Kidney (tissue), 14 donors: ENCODE measurements around the gene NBEA. TPM values are rescaled to one million over a fixed set of nuclear protein-coding genes. Genes with fewer than 3 reads are reported as not detected.
"Not testable (repeated sequence)": the region's sequence is repeated elsewhere in the genome, so short reads cannot be mapped to it uniquely, and the experiment has no call there.

Source experiments
- DNase-seq, 5 donors: peaks; one replicate each; pipeline ENCODE4 v3.0.0-alpha.2; 2013 to 2020
- FAIRE-seq: peaks from 2 replicates; lab custom pipeline; 2012; peaks lifted over from hg19 to GRCh38; lab: Jason Lieb, UNC
- H3K27ac ChIP-seq, 2 donors: one replicate each; pipeline ENCODE4 v1.7.0; 2013; ENCODE audit warnings: low read depth in 2 of 2, low read length in 2 of 2, inconsistent platforms in 1 of 2
- H3K27me3 ChIP-seq: one replicate; pipeline ENCODE4 v1.7.1; 2013; ENCODE audit warnings: low read length, inconsistent platforms; ENCODE audit not compliant: control insufficient read depth, insufficient read depth
- H3K36me3 ChIP-seq, 3 donors: one replicate each; pipeline versions ENCODE4 v1.7.0 to v1.7.1; 2013; ENCODE audit warnings: low read length in 3 of 3, control low read depth in 1 of 3, inconsistent platforms in 1 of 3; ENCODE audit not compliant: insufficient read depth in 3 of 3, control insufficient read depth in 2 of 3
- H3K4me1 ChIP-seq, 3 donors: one replicate each; pipeline versions ENCODE4 v1.7.0 to v1.7.1; 2013; ENCODE audit warnings: low read length in 3 of 3, inconsistent platforms in 1 of 3, low read depth in 1 of 3; ENCODE audit not compliant: control insufficient read depth in 2 of 3, insufficient read depth in 2 of 3
- H3K4me3 ChIP-seq, 3 donors: one replicate each; pipeline versions ENCODE4 v1.7.0 to v1.8.1; 2013; ENCODE audit warnings: low read length in 3 of 3, control low read depth in 1 of 3, inconsistent platforms in 1 of 3
- H3K9ac ChIP-seq, 3 donors: one replicate each; pipeline versions ENCODE4 v1.7.0 to v1.7.1; 2013; ENCODE audit warnings: low read length in 3 of 3, control low read depth in 1 of 3, inconsistent platforms in 1 of 3
- H3K9me3 ChIP-seq, 3 donors: one replicate each; pipeline versions ENCODE4 v1.7.0 to v1.7.1; 2013; ENCODE audit warnings: low read length in 3 of 3, control low read depth in 1 of 3, inconsistent platforms in 1 of 3; ENCODE audit not compliant: control insufficient read depth in 2 of 3, insufficient read depth in 1 of 3
- intact Hi-C: fragments of 100-400 bp; cut with DNase I; formaldehyde crosslinking; loops from one replicate; pipeline ENCODE4 v1.11.1; 2022
- polyA plus RNA-seq: library from polyadenylated mRNA; stranded (reverse); fragments of 350-450 nt; fragmentation: Illumina TruSeq; extraction: RNeasy Lipid Tissue Mini Kit (QIAGEN cat#74804); gene quantifications from one replicate; pipeline ENCODE4 v1.2.3, GENCODE V29; 2014; ENCODE audit warnings: low read depth, low replicate concordance; ENCODE audit not compliant: insufficient read depth
- total RNA-seq: library from RNA; stranded (reverse); fragmentation: NEBNext Ultra II Directional; extraction: Animal tissue kit (Norgen Biotek cat#: 25700); gene quantifications from one replicate; pipeline ENCODE4 v1.2.1, GENCODE V29; 2021
- TF ChIP-seq, protein P1 (sequence below): IDR thresholded peaks from 3 replicates; pipeline ENCODE4 v1.5.1; 2012; ENCODE audit warnings: mild to moderate bottlenecking, moderate library complexity, borderline replicate concordance; ENCODE audit not compliant: insufficient read depth; ENCODE audit errors: extremely low read depth
- donor health status: control.
- donor health status: control.
- donor health status: control.
- donor health status: control.
- donor health status: control.
- donor health status: DM: yes; HTN: yes; CAD: no.
- donor health status: Normal renal cell carcinoma (clear cell type).

The NBEA gene
- total and polyA plus RNA-seq, 2 donors from 2014 or later = 4.7 to 14.6 TPM

DNA sequence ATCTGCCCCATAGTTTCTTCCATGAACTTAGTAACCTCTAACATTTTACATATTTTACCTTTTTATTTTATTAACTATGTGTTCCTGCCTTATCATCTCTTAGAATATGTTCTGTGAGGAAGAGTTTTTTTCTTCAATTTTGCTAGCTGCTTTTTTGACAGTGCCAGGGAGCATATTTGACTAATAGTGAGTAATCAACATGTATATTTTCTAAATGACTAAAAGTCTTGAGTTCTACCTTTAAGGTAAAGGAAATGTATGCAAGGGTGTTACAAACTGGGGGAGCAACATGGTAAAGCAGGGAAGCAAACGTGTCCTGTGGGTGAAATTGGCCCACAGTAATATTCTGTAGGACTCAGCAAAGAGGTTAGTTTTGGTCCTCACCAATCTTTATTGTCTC lies 165.5 kb downstream of the NBEA start:
- intact Hi-C loops = no loop called here
- Histone ChIP-seq H3K9me3 (no peaks in the 10 kb centered on the region), H3K9ac (no peak overlapping the region), H3K27ac (no peak overlapping the region), H3K4me1 (no peaks in the 10 kb centered on the region), H3K4me3 (no peak overlapping the region), H3K27me3 (no peaks in the 10 kb centered on the region), H3K36me3 (no peaks in the 10 kb centered on the region)
- TF ChIP-seq, protein P1, sequence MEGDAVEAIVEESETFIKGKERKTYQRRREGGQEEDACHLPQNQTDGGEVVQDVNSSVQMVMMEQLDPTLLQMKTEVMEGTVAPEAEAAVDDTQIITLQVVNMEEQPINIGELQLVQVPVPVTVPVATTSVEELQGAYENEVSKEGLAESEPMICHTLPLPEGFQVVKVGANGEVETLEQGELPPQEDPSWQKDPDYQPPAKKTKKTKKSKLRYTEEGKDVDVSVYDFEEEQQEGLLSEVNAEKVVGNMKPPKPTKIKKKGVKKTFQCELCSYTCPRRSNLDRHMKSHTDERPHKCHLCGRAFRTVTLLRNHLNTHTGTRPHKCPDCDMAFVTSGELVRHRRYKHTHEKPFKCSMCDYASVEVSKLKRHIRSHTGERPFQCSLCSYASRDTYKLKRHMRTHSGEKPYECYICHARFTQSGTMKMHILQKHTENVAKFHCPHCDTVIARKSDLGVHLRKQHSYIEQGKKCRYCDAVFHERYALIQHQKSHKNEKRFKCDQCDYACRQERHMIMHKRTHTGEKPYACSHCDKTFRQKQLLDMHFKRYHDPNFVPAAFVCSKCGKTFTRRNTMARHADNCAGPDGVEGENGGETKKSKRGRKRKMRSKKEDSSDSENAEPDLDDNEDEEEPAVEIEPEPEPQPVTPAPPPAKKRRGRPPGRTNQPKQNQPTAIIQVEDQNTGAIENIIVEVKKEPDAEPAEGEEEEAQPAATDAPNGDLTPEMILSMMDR = no peak
- DNase-seq (no peak), FAIRE-seq (no peak)

DNA sequence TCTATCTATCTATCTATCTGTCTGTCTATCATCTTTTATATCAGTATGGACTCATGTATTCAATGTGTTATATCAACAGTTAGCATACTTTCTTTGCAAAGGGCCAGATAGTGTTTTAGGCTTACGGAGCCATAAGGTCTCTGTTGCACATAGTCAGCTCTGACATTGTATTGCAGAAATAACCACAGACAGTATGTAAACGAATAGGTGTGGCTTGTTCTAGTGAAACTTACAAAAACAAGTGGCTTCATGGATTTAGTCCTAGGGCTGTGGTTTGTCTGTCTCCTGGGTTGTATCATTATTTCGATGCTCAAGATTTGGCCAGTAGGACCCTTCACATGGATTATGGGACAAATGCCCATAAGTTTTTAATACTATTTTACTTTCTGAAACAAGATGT lies 171.5 kb downstream of the NBEA start:
- intact Hi-C loops, H3K4me3 ChIP-seq, H3K36me3 ChIP-seq, H3K9me3 ChIP-seq, H3K9ac ChIP-seq, DNase-seq, H3K27me3 ChIP-seq, H3K27ac ChIP-seq, FAIRE-seq, H3K4me1 ChIP-seq: not testable (repeated sequence)

DNA sequence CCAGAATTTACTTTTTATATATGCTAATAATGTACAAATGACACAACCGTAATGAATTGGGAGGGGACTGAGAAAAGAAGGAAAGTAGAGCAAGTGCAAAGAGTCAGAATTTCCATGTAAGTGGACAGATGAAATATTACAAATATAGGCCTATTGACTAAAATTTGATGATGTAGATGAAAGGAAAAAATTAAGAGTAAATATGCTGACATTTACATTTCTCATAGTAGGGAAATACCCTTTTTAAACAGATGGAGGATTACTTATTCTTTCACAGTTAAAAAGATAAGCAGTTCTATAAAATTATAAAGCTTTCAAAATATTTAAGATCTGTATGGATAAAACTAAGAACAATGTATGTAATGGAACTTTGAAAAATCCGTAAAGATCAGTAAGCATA lies 185.4 kb downstream of the NBEA start:
- H3K27me3 ChIP-seq = no peaks in the 10 kb centered on the region
- TF ChIP-seq, protein P1 = no peak

DNA sequence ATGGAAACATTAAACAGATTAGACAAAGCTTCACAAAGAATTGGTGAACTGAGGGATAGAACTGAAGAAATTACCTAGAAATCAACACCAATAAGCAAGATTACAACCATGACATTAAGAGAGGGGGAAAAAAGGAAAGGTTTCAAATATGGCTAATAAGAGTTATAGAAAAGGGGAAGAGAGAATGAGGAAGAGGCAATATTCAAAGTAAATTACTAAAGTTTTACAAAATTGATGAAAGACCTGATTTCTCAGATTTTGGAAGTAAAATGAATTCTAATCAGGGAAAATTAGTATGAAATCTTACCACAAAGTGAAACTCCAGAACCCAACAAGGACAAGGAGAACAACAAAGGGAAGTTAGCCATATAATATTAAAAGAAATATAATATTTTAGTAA lies 187.4 kb downstream of the NBEA start:
- TF ChIP-seq, protein P1 = no peak

More for the DNA sequence above, 185.4 kb downstream of the NBEA start:
- H3K9ac ChIP-seq = no peak overlapping the region
- H3K27ac ChIP-seq = no peak overlapping the region
- DNase-seq (no peak), FAIRE-seq (no peak)
- intact Hi-C loops = no loop called here
- no peaks in the 10 kb centered on the region for H3K9me3 ChIP-seq
- H3K36me3 ChIP-seq = no peaks in the 10 kb centered on the region
- no peak overlapping the region for H3K4me3 ChIP-seq
- no peaks in the 10 kb centered on the region for H3K4me1 ChIP-seq

More for the DNA sequence above, 187.4 kb downstream of the NBEA start:
- H3K36me3 ChIP-seq = no peaks in the 10 kb centered on the region
- no peaks in the 10 kb centered on the region for H3K27me3 ChIP-seq
- no peaks in the 10 kb centered on the region for H3K4me1 ChIP-seq
- H3K27ac ChIP-seq = no peak overlapping the region
- DNase-seq = no peak
- H3K9ac ChIP-seq = no peak overlapping the region
- H3K9me3 ChIP-seq = no peaks in the 10 kb centered on the region
- no peak overlapping the region for H3K4me3 ChIP-seq
- intact Hi-C loops = no loop called here
- no peak for FAIRE-seq
